SU-DHL-6 (cell line): ENCODE data around the gene BRD4.

Experiments
- H2AFZ ChIP-seq: fragments of 200-600 bp; sonication (generic); 2 replicates; pipeline ENCODE4 v1.6.1; 2014; ENCODE audit warnings: low read depth, mild to moderate bottlenecking, moderate library complexity, mixed read lengths, antibody characterized with exemption, low read length; ENCODE audit not compliant: severe bottlenecking
- H3F3A ChIP-seq: fragments of 200-600 bp; shearing (Covaris generic); 2 replicates; pipeline ENCODE4 v1.6.0; 2016; ENCODE audit warnings: antibody characterized with exemption, mild to moderate bottlenecking; ENCODE audit not compliant: insufficient read depth
- H3K27ac ChIP-seq: fragments of 200-600 bp; sonication (generic); 2 replicates; pipeline ENCODE4 v1.5.1; 2016; ENCODE audit warnings: low read depth, mild to moderate bottlenecking, low read length, moderate library complexity, mixed read lengths
- H3K27me3 ChIP-seq: fragments of 200-600 bp; sonication (generic), shearing (Covaris generic); 2 replicates; pipeline ENCODE4 v1.6.0; 2014; ENCODE audit warnings: mild to moderate bottlenecking, low read length
- H3K36me3 ChIP-seq: fragments of 200-600 bp; sonication (generic); 2 replicates; pipeline ENCODE4 v1.6.1; 2014; ENCODE audit warnings: mild to moderate bottlenecking, low read length, mixed read lengths
- H3K4me2 ChIP-seq: fragments of 300-600, 200-600 bp; shearing (Covaris generic), sonication (generic); 2 replicates; pipeline ENCODE4 v1.6.0; 2014; ENCODE audit warnings: low read length, low read depth, mild to moderate bottlenecking; ENCODE audit not compliant: poor library complexity, severe bottlenecking
- H3K4me3 ChIP-seq: fragments of 200-600 bp; sonication (generic); 2 replicates; pipeline ENCODE4 v1.5.1; 2014; ENCODE audit warnings: antibody characterized with exemption, low read length, mild to moderate bottlenecking, mixed read lengths; ENCODE audit not compliant: insufficient read depth, poor library complexity, severe bottlenecking
- H3K79me2 ChIP-seq: fragments of 200-600 bp; sonication (generic); 2 replicates; pipeline ENCODE4 v1.6.1; 2014; ENCODE audit warnings: mild to moderate bottlenecking, low read length, moderate library complexity; ENCODE audit not compliant: insufficient read depth
- H3K9ac ChIP-seq: fragments of 200-600 bp; sonication (generic); 2 replicates; pipeline ENCODE4 v1.7.0; 2014; ENCODE audit warnings: mild to moderate bottlenecking, low read length
- H3K9me2 ChIP-seq: fragments of 200-600 bp; sonication (generic); replicated peaks from 2 replicates; pipeline ENCODE4 v1.6.1; 2014; ENCODE audit warnings: low read length; ENCODE audit not compliant: insufficient read depth
- H3K9me3 ChIP-seq: fragments of 200-600 bp; sonication (generic); 2 replicates; pipeline ENCODE4 v1.6.1; 2014; ENCODE audit warnings: low read length, mixed read lengths; ENCODE audit not compliant: insufficient read depth
- H4K20me1 ChIP-seq: fragments of 200-600 bp; sonication (generic); 2 replicates; pipeline ENCODE4 v1.6.1; 2014; ENCODE audit warnings: low read depth, mild to moderate bottlenecking, antibody characterized with exemption, low read length, moderate library complexity, mixed read lengths
- EZH2phosphoT487 ChIP-seq: fragments of 200-600 bp; sonication (generic), shearing (Covaris generic); conservative IDR thresholded peaks from 2 replicates; pipeline ENCODE4 v1.6.1; 2018; ENCODE audit warnings: mild to moderate bottlenecking, antibody characterized with exemption, low read length, moderate library complexity, mixed read lengths
- TF ChIP-seq, protein P1 (sequence below): fragments of 200-600 bp; sonication (generic); IDR thresholded peaks from one replicate; pipeline ENCODE4 v1.5.1; 2017; ENCODE audit warnings: antibody characterized with exemption, mild to moderate bottlenecking, low read length, moderate library complexity; ENCODE audit not compliant: insufficient read depth, poor library complexity, severe bottlenecking

Gene BRD4

GRCh38 chr19:15218501-15218900, 113.8 kb downstream of the BRD4 start:
- Histone ChIP-seq H3K27me3 (no peaks in the 10 kb centered on the region), H3K9me2 (no peaks in the 10 kb centered on the region), H3K9me3 (no peaks in the 10 kb centered on the region), H4K20me1 (no peaks in the 10 kb centered on the region), H3K27ac (no peak overlapping the region), H3K9ac (no peak overlapping the region), H3K4me2 (no peak overlapping the region), H3K4me3 (no peak overlapping the region), H3K36me3 (no peaks in the 10 kb centered on the region), H2AFZ (no peak overlapping the region), H3K79me2 (no peaks in the 10 kb centered on the region), H3F3A (no peaks in the 10 kb centered on the region)
- TF ChIP-seq, protein P1, sequence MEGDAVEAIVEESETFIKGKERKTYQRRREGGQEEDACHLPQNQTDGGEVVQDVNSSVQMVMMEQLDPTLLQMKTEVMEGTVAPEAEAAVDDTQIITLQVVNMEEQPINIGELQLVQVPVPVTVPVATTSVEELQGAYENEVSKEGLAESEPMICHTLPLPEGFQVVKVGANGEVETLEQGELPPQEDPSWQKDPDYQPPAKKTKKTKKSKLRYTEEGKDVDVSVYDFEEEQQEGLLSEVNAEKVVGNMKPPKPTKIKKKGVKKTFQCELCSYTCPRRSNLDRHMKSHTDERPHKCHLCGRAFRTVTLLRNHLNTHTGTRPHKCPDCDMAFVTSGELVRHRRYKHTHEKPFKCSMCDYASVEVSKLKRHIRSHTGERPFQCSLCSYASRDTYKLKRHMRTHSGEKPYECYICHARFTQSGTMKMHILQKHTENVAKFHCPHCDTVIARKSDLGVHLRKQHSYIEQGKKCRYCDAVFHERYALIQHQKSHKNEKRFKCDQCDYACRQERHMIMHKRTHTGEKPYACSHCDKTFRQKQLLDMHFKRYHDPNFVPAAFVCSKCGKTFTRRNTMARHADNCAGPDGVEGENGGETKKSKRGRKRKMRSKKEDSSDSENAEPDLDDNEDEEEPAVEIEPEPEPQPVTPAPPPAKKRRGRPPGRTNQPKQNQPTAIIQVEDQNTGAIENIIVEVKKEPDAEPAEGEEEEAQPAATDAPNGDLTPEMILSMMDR = no peak
- no peak for TF ChIP-seq EZH2phosphoT487

GRCh38 chr19:15216363-15216762, 116.0 kb downstream of the BRD4 start:
- Histone ChIP-seq H3K9me3 (no peaks in the 10 kb centered on the region), H3K36me3 (no peaks in the 10 kb centered on the region), H3K27me3 (no peaks in the 10 kb centered on the region), H3K4me2 (no peak overlapping the region), H3F3A (no peaks in the 10 kb centered on the region), H2AFZ (no peak overlapping the region), H4K20me1 (no peaks in the 10 kb centered on the region), H3K4me3 (no peak overlapping the region), H3K9me2 (no peaks in the 10 kb centered on the region), H3K27ac (no peak overlapping the region), H3K79me2 (no peaks in the 10 kb centered on the region), H3K9ac (no peak overlapping the region)
- no peak for TF ChIP-seq EZH2phosphoT487
- TF ChIP-seq, protein P1 = no peak

DNA sequence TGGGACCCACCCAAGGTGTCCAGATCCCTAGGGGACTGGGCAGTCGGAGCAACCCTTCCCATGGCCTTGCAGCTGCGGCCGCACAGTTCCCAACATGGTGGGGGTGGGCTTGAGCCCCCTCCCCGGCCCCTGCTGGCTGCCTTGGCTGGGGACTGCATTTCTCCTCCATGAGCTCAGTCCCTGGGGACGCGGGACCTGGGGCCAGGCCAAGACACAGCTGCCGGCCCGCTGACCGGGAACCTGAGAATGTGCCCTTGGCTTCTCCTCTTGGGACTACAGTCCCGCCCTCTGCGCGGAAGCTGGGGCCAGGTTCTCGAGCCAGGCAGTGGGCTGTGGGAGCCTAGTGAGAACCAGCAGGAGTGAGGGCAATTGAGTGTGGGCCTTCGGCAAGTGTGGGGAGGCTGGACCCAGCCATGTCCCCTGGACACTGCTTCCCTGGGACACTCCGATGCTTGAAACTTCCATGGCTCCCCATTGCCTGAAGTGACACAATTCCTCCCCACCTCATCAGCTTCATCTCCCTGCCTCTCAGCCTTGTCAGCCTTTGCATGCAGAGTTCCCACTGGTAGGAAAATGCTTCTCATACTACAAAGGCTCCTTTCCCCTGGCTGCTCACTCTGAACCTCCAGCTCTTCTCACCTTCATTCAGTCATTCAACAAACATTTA, 118.5 kb downstream of the BRD4 start:
- no peaks in the 10 kb centered on the region for H3K9me3 ChIP-seq
- no peaks in the 10 kb centered on the region for H3K27me3 ChIP-seq
- no peak overlapping the region for H3K4me2 ChIP-seq
- no peaks in the 10 kb centered on the region for H3K9me2 ChIP-seq
- H3K27ac ChIP-seq = no peak overlapping the region
- no peaks in the 10 kb centered on the region for H3F3A ChIP-seq
- no peak overlapping the region for H2AFZ ChIP-seq
- no peaks in the 10 kb centered on the region for H4K20me1 ChIP-seq
- TF ChIP-seq, protein P1 = no peak
- no peak for TF ChIP-seq EZH2phosphoT487
- H3K79me2 ChIP-seq = no peaks in the 10 kb centered on the region
- H3K9ac ChIP-seq = no peak overlapping the region
- no peak overlapping the region for H3K4me3 ChIP-seq
- H3K36me3 ChIP-seq = no peaks in the 10 kb centered on the region

- H3K9me2 ChIP-seq = no peaks in the 10 kb centered on the region
- H3K27me3 ChIP-seq = no peaks in the 10 kb centered on the region
These were observed 119.6 kb downstream of the BRD4 start for GRCh38 chr19:15212711-15213110.

More at GRCh38 chr19:15212711-15213110, 119.6 kb downstream of the BRD4 start:
- Histone ChIP-seq H2AFZ (no peak overlapping the region), H3F3A (no peaks in the 10 kb centered on the region), H3K36me3 (no peaks in the 10 kb centered on the region), H4K20me1 (no peaks in the 10 kb centered on the region), H3K4me2 (no peak overlapping the region), H3K9me3 (no peaks in the 10 kb centered on the region), H3K9ac (no peak overlapping the region), H3K4me3 (no peak overlapping the region), H3K27ac (no peak overlapping the region), H3K79me2 (no peaks in the 10 kb centered on the region)
- TF ChIP-seq, protein P1 = no peak
- TF ChIP-seq EZH2phosphoT487 = no peak
